GM19099 (cell line): Measurements from ENCODE around the gene CSNK2B.
A peak's percentile ranks its signal among the peaks of the same experiment; 100 is the strongest.

ENCODE experiments used
- POLR2A ChIP-seq: IDR thresholded peaks from 3 replicates; pipeline ENCODE4 v1.6.1; 2011; ENCODE audit warnings: low read depth; ENCODE audit not compliant: insufficient read length; ENCODE audit errors: extremely low read depth

Gene CSNK2B

GRCh38 chr6:31663126-31663960 is 2.5 kb upstream of the CSNK2B start:
- TF ChIP-seq POLR2A: no peak

- no peak for TF ChIP-seq POLR2A
Observed at GRCh38 chr6:31663961-31664789, 1.7 kb upstream of the CSNK2B start.

GRCh38 chr6:31664790-31665500 is 935 bp upstream of the CSNK2B start, which contains the start of gene GPANK1:
Gene GPANK1 (minus strand): TSS chr6:31664997. CDS start chr6:31664478, 519 bp downstream.
- peak; percentile 43 for TF ChIP-seq POLR2A

GRCh38 chr6:31666337-31666965 is 571 bp downstream of the CSNK2B start:
- no peak for TF ChIP-seq POLR2A

GRCh38 chr6:31669676-31670075 is 3.8 kb downstream of the CSNK2B start, which contains the start of gene LY6G5B:
Gene LY6G5B (plus strand): TSS chr6:31669976. CDS start chr6:31670951, 975 bp downstream.
- no peak for TF ChIP-seq POLR2A

- TF ChIP-seq POLR2A: no peak
Observed at GRCh38 chr6:31676322-31676903, 10.5 kb downstream of the CSNK2B start.

- TF ChIP-seq POLR2A: no peak
Observed at GRCh38 chr6:31676904-31677303, 11.0 kb downstream of the CSNK2B start.

- no peak for TF ChIP-seq POLR2A
Observed at GRCh38 chr6:31677955-31678354, 12.1 kb downstream of the CSNK2B start.

- TF ChIP-seq POLR2A: peak; percentile 6
Observed at GRCh38 chr6:31680226-31681134, 14.6 kb downstream of the CSNK2B start, which contains the start of gene LY6G5C. Gene LY6G5C (minus strand): TSS chr6:31681067. CDS start chr6:31680373, 694 bp downstream.

GRCh38 chr6:31681135-31681671 is 15.3 kb downstream of the CSNK2B start:
- no peak for TF ChIP-seq POLR2A

GRCh38 chr6:31683591-31683990 is 17.7 kb downstream of the CSNK2B start:
- no peak for TF ChIP-seq POLR2A

GRCh38 chr6:31686483-31686882 is 20.6 kb downstream of the CSNK2B start:
- no peak for TF ChIP-seq POLR2A

- no peak for TF ChIP-seq POLR2A
Observed at GRCh38 chr6:31687321-31687720, 21.4 kb downstream of the CSNK2B start.
